ENCODE results near the gene MDP1.
A peak's percentile ranks its signal among the peaks of the same experiment; 100 is the strongest.
"Not testable (repeated sequence)": the region's sequence is repeated elsewhere in the genome, so short reads cannot be mapped to it uniquely, and the experiment has no call there.

The MDP1 gene

GRCh38 chr14:24250354-24250753 lies 34.5 kb upstream of the MDP1 start:
- DNase-seq = no peak

- DNase-seq = no peak
These were observed 33.6 kb upstream of the MDP1 start for GRCh38 chr14:24249230-24250021.

- no peak for DNase-seq
These were observed 31.6 kb upstream of the MDP1 start for GRCh38 chr14:24247422-24247821.

GRCh38 chr14:24246765-24247212 lies 30.9 kb upstream of the MDP1 start:
- DNase-seq = peak; percentile 67

GRCh38 chr14:24245350-24245749 lies 29.5 kb upstream of the MDP1 start:
- not testable (repeated sequence) for DNase-seq

GRCh38 chr14:24243336-24243836 lies 27.5 kb upstream of the MDP1 start:
- DNase-seq = peak; percentile 21

- DNase-seq = peak; percentile 93
These were observed 26.1 kb upstream of the MDP1 start for GRCh38 chr14:24241829-24242443.

GRCh38 chr14:24240110-24240918 lies 24.4 kb upstream of the MDP1 start:
- DNase-seq = no peak

- DNase-seq = no peak
These were observed 22.7 kb upstream of the MDP1 start for GRCh38 chr14:24238527-24239037.

- no peak for DNase-seq
These were observed 22.3 kb upstream of the MDP1 start for GRCh38 chr14:24238123-24238522.

- DNase-seq = no peak
These were observed 21.6 kb upstream of the MDP1 start for GRCh38 chr14:24237463-24237955.

GRCh38 chr14:24236689-24237462 lies 21.0 kb upstream of the MDP1 start:
- no peak for DNase-seq

- DNase-seq = no peak
These were observed 20.2 kb upstream of the MDP1 start for GRCh38 chr14:24235804-24236688.

GRCh38 chr14:24234095-24235005 lies 18.5 kb upstream of the MDP1 start:
- DNase-seq = no peak

GRCh38 chr14:24233538-24233866 lies 17.6 kb upstream of the MDP1 start:
- DNase-seq = no peak

- DNase-seq = peak; percentile 32
These were observed 17.0 kb upstream of the MDP1 start, which contains the start of gene GMPR2 for GRCh38 chr14:24232645-24233537. TSS of gene GMPR2 (plus strand) at chr14:24232929. CDS start at chr14:24233254, 325 bp downstream.

GRCh38 chr14:24232121-24232644 lies 16.3 kb upstream of the MDP1 start, which contains the start of gene NEDD8:
TSS of gene NEDD8 (minus strand) at chr14:24232367. CDS start at chr14:24232267, 100 bp downstream.
- peak; percentile 90 for DNase-seq
